NT2/D1 (cell line): ENCODE measurements around the gene ITGA3.

Source experiments
- YY1 ChIP-seq: IDR thresholded peaks from 2 replicates; pipeline ENCODE4 v1.6.1; 2011; ENCODE audit not compliant: insufficient read length, insufficient read depth
- ZNF274 ChIP-seq: IDR thresholded peaks from 2 replicates; pipeline ENCODE4 v1.6.1; 2011; ENCODE audit warnings: mild to moderate bottlenecking, low read depth, low read length

DNA sequence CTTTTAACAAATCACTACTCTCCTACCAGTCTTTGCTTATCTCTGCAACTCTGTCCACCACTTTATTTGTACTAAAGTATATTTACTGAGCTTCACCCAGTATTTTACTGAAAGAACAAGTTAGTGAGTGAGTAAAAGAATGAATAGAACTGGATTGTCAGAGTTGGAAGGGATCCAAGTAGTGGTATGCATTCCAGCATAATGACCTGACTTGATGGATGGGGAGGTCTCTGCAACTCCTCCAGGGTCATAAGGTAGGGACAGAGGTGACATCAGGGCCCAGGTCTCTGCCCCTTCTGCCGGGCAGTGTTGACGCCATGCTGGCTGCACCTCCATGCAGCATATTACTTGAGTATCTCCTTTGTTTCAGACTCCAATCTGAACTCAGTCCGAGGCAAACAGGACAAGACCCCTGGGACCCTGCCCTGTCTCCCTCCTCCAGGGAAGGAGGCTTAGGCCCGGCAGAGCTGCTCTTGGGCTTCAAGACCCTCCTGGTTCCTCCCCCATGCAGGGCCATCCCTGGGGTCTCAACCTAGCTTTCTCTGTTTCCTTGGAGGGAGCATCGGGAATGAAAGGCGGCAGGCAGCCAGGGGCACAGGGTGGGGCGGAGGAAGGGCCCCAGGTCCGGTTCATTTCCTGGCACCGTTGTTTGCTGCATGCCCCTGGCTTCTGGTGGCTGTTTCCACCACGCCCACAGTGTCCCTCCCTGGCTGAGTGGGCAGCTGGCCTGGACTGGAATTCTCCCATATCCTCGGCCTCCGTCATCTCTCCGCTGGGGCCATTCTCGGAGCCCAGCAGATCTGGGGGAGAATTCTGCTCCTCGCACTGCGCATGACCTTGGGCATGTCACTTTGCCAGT is 12.4 kb upstream of the ITGA3 start:
- TF ChIP-seq YY1, result no peak
- TF ChIP-seq ZNF274, result no peak
